GM04504 (cell line): Measurements from ENCODE around the gene UBALD2.
"Not testable (repeated sequence)": the region's sequence is repeated elsewhere in the genome, so short reads cannot be mapped to it uniquely, and the experiment has no call there.

Source experiments
- DNase-seq: peaks from one replicate; pipeline ENCODE4 v3.0.0-alpha.2; 2012; ENCODE audit warnings: low read depth

UBALD2 gene

DNA sequence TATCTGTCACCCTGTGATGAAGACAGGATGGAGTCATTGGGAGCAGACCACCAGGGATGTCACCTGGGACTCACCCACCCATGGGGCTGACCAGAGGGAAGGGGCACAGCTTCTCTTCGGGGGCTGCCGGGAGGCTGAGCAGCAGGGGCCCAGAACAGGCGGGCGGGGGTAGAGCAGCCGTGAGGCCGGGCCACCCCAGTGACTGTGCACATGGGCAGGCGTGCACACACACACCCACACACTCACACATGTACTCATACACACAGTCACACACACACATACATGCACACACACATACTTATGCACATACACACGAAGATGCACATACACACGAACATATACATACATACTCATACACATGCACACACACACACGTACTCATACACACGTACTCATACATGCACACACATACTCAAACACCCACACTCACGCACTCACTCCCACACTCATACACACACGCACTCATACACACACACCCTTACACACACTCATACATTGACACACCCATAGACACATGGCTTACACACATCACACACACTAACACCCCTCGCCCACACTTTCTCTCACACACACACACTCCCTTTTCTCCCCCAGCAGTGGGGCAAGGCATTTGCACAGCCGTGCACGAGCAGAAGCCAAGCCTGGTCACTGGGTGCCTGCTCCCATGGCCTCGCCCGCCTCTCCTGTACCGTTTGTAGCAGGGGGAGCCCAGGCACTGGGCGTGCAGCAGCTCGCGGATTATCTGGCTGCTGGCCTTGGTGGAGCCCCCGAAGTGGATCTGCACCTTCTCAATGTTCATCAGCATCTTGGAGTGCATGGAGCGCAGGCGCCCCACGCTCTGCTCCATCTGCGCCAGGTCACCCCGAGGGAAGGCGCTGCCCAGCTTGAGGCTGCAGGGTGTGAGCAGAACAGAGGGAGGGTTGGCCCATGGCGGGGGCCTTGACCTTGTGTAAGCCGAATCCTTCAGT is 12.4 kb downstream of the UBALD2 start:
- DNase-seq = no peak

- no peak for DNase-seq
Measured at GRCh38 chr17:76278268-76278908, 13.2 kb downstream of the UBALD2 start.

- DNase-seq = peak; percentile 47
Measured at GRCh38 chr17:76278952-76279741, 14.0 kb downstream of the UBALD2 start.

GRCh38 chr17:76279742-76280287 is 14.7 kb downstream of the UBALD2 start:
- DNase-seq = no peak

DNA sequence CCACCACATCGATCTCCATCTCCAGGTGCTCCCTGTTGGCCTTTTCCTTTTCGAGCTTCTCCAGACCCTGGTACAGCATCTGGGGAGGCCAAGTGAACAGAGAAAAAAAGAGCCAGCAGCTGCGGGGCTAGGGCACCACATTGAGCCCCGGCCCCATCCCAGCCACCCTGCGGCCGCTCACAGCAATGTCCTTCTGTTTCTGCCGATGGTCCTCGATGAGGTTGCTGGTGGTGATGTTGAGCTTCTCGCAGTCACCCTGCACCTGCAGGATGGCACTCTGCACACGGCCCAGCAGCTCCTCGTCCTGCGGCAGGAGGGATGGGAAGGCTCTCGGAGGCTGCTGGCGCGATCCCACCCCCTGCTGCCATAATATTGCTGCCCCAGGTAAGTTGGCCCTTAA is 15.5 kb downstream of the UBALD2 start:
- DNase-seq = no peak

- DNase-seq = no peak
Measured at GRCh38 chr17:76281573-76282371, 16.6 kb downstream of the UBALD2 start.

DNA sequence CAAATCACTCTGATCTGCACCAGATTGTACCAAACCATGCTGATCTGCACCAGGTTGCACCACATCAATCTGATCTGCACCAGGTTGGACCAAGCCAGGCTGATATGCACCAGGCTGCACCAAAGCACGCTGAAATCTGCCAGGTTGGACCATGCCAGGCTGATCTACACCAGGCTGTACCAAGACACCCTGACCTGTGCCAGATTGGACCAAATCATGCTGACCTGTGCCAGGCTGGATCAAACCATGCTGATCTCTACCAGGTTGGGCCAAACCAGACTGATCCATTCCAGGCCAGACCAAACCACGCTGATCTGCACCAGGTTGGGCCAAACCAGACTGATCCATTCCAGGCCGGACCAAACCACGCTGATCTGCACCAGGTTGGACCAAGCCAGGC is 27.4 kb downstream of the UBALD2 start:
- DNase-seq = no peak

DNA sequence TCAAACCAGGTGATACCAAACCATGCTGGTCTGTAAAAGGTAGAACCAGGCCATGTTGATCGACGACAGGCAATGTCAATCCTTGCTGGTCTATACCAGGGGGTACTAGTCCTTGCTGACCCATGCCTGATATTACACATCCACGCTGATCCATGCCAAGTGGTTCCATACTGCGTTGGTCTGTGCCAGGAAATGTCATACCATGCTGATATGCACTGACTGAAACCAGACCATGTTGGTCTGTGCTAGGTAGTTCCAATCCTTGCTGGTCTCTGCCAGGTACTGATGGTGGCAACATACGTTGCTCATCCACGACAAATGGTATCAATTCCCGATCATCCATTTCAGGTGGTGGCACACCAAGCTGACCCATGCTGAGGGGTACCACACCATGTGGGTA is 28.0 kb downstream of the UBALD2 start:
- no peak for DNase-seq

DNA sequence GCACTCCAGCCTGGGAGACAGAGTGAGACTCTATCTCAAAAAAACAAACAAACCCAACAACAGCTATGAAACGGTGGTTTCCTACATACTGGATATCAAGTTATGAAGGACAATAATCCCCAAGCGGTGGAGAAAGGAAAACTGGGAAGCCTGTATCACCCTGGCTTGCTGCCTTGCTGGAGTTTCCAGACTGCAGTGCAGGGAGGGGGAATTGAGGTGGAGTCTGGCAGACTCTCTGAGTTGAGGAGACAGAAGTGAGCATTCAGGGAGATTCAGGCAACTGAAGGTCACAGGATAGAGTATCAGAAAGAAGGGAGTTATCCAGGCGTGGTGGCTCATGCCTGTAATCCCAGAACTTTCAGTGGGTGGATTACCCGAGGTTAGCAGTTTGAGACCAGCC is 31.0 kb downstream of the UBALD2 start:
- DNase-seq = no peak

DNA sequence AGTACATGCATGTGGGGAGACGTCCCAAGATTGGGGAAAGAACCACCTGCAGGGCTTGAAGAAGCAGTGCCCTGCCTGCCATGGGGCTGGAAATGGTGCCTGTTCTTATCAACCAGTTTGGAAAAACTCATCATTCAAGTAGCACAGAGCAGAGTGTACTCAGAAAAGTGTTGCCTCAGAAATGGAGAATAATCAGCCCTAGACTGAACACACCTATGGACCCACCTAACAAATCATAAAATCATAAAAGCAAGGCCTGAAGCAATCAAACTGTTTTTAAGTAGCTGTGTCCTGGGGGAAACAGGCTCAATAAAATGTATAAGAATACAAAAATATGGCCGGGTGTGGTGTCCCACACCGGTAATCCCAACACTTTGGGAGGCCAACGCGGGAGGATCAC is 31.7 kb downstream of the UBALD2 start:
- DNase-seq = no peak

GRCh38 chr17:76297436-76297835 is 32.3 kb downstream of the UBALD2 start:
- no peak for DNase-seq

DNA sequence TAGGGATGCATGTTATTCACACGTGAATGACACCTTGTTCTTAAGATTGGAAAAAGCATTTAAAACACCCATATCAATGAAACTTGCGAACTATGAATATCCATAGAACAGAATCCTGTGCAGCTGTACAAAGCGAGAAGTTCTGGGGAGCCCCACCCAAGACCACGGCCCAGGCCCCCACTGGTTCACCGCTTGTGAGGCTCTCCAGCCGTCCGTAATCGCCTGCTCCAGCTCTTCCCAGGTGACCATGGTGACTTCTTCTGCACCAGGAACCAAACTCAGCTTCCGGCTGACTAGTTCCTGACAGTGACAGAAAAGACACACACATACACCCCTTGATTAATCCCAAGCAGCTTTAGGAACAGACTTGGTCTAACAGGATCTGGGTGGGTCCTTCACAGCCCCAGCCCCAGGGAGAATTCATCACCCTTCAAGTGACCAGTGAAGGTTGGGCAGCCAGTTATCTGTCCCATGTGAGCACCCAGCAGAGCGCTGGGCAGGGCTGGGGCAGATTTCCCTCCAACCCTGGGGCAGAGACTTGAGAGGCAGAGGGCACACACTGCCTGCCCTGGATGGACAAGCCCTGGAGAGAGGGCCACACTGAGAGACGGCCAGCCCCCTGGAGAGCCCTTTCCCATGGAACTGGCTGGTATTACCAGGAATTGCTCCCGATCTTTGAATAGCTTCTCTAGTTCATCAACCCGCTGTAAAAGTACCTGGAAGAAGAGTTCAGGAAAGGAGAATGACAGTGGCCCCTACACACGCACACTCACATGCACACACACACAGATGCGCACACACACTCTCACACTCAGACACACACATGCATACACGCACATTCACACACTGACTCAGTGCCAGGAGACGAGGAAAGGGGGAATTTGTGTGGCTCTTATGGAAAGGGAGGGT is 39.3 kb downstream of the UBALD2 start:
- no peak for DNase-seq

GRCh38 chr17:76305135-76305454 is 39.9 kb downstream of the UBALD2 start:
- not testable (repeated sequence) for DNase-seq

DNA sequence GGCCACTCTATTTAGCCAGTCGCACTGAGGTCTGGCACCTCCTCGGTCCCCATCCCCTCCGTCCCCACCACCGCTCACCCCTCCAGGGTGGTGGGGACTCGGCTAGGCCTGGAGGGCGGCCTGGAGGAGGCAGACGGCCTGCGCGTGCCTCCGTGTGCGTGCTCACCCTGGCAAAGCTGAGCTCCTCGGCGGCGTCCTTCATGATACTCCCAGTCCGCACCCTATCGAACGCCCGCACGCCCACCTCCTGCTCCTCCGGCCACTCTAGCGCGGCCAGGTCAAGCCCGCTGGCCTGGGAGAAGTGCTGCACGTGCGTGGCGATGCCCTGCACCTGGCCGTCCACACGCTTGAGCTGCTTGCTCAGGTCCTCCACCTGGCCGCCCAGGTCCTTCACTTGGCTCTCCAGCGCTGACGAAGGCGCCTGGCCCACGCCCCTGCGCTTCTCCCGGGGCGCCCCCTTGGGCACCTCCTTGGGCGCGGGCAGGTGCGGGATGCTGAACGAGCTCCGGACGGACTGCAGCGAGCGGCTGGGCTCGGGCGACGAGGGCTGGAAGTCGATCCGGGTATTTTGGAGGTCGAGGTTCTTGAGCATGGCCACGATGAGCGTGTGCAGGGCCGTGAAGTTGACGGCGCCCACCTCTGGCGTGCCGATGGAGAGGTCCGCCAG is 42.3 kb downstream of the UBALD2 start:
- DNase-seq = no peak

- DNase-seq = no peak
Measured at GRCh38 chr17:76307966-76308338, 42.8 kb downstream of the UBALD2 start, which contains the start of gene QRICH2. QRICH2 (minus strand) TSS chr17:76308276; CDS start chr17:76307998, 278 bp downstream.

- DNase-seq = no peak
Measured at GRCh38 chr17:76309461-76309860, 44.3 kb downstream of the UBALD2 start.

- no peak for DNase-seq
Measured at GRCh38 chr17:76312735-76313134, 47.6 kb downstream of the UBALD2 start.

GRCh38 chr17:76314392-76315227 is 49.5 kb downstream of the UBALD2 start:
- DNase-seq = no peak

DNA sequence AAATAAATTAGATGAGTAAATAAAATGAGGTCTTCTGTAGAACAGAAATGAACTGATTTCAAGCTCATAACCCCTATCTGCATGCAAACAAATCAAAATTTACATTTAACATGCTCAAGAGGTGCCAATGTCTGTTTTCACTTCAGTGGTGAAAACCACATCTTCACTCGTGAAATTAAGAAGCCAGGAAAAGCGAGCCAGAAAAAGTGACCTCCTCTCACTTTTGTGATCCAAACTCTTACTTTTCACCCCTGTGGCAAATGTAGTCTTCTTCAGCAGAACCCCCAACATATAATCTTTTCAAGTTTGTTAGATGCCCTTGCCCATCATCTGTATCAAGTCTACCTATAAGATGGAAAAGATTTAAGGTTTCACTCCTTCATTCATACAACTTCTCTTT is 52.4 kb downstream of the UBALD2 start:
- no peak for DNase-seq
